GM23338 (cell line): ENCODE results near the gene KCNH4.

Source experiments
- CREB1 ChIP-seq: fragments of 250-450 bp; sonication (Bioruptor Pico); IDR thresholded peaks from 2 replicates; pipeline ENCODE4 v1.5.0; 2020; ENCODE audit warnings: low read depth, mild to moderate bottlenecking, moderate library complexity
- CTCF ChIP-seq, 2 experiments: fragments of 200-600 bp in 1 of 2; sonication (generic) in 1 of 2; conservative IDR thresholded peaks; 2 replicates each; pipeline versions ENCODE4 v1.5.1 to v1.6.1; 2016 to 2017; ENCODE audit warnings: antibody characterized with exemption in 2 of 2, low read depth in 2 of 2, mild to moderate bottlenecking in 2 of 2, moderate library complexity in 1 of 2
- ETS1 ChIP-seq: IDR thresholded peaks from 2 replicates; pipeline ENCODE4 v1.6.1; 2016; ENCODE audit warnings: antibody characterized with exemption
- EZH2 ChIP-seq: fragments of 200-600 bp; sonication (generic); IDR thresholded peaks from one replicate; pipeline ENCODE4 v1.8.0; 2017; ENCODE audit warnings: antibody characterized with exemption, mild to moderate bottlenecking, low read depth; ENCODE audit not compliant: unreplicated experiment
- EZH2phosphoT487 ChIP-seq: fragments of 200-600 bp; sonication (generic); IDR thresholded peaks from one replicate; pipeline ENCODE4 v1.8.1; 2018; ENCODE audit warnings: antibody characterized with exemption; ENCODE audit not compliant: unreplicated experiment
- JUNB ChIP-seq: IDR thresholded peaks from one replicate; pipeline ENCODE4 v1.6.1; 2016; ENCODE audit warnings: antibody characterized with exemption; ENCODE audit not compliant: unreplicated experiment
- NANOG ChIP-seq: IDR thresholded peaks from 2 replicates; pipeline ENCODE4 v1.6.1; 2016; ENCODE audit warnings: antibody characterized with exemption, borderline replicate concordance
- POLR2AphosphoS5 ChIP-seq: IDR thresholded peaks from 2 replicates; pipeline ENCODE4 v1.6.1; 2016; ENCODE audit warnings: antibody characterized with exemption, low read depth
- REST ChIP-seq: IDR thresholded peaks from one replicate; pipeline ENCODE4 v1.6.1; 2018; ENCODE audit warnings: antibody characterized with exemption; ENCODE audit not compliant: unreplicated experiment
- STAT1 ChIP-seq: IDR thresholded peaks from one replicate; pipeline ENCODE4 v1.6.1; 2016; ENCODE audit warnings: antibody characterized with exemption; ENCODE audit not compliant: unreplicated experiment
- ZNF114 ChIP-seq: fragments of 250-450 bp; sonication (Bioruptor Pico); IDR thresholded peaks from 2 replicates; pipeline ENCODE4 v1.5.0; 2020; ENCODE audit warnings: mild to moderate bottlenecking, moderate library complexity
- ZNF331 ChIP-seq: fragments of 250-450 bp; sonication (Bioruptor Pico); IDR thresholded peaks from 2 replicates; pipeline ENCODE4 v1.5.0; 2020; ENCODE audit warnings: low read depth, mild to moderate bottlenecking, moderate library complexity

DNA sequence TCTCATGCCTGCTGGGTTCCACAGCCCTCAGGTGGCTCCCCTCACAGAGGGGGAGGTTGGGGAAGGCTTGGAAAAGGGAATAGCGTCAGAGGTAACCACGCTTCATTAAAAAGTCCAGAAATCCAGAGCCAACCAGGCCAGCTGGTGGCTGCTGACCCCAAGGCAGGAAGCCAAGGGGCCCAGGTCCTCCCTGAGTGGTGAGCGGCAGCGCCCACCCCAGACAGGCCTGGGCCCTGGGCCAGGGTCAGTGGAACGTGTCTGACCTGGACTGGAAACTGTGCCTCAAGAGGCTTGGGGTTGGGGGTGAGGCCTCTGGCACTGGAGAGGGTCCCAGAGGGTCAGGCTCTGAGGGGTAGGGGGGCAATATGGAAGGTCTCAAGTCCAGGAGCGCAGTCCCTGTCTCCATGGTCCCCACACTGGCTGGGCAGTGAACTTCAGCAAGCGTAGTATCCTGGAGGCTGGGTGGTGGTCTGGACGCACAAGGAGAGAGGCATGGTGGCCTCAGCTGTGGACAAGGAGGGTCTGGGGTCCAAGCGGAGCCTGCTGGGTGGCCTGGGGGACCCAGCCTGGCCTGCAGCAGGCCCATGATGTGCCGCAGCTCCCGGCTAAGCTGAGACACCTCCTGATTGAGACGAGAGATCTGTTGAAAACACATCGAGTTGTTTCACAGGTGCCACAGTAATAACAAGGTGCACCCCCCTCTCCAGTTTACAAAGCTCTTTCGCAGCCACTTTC, 21.0 kb downstream of the KCNH4 start:
- no peak for TF ChIP-seq CTCF (conservative IDR thresholded peaks at IDR 0.05; ENCODE audit: low read depth in 2 of 2)
- no peak for TF ChIP-seq JUNB
- TF ChIP-seq EZH2phosphoT487, result no peak
- TF ChIP-seq EZH2, result no peak
- TF ChIP-seq POLR2AphosphoS5, result no peak
- TF ChIP-seq REST, result no peak
- no peak for TF ChIP-seq STAT1
- no peak for TF ChIP-seq CREB1
- no peak for TF ChIP-seq ETS1
- no peak for TF ChIP-seq NANOG
- TF ChIP-seq ZNF114 (CRISPR knock-in tag), result no peak
- no peak for TF ChIP-seq ZNF331 (CRISPR knock-in tag)
